HepG2 (cell line): ENCODE data around the gene UTS2R. TPM values are rescaled to one million over a fixed set of nuclear protein-coding genes. Genes with fewer than 3 reads are reported as not detected.
"Not testable (repeated sequence)": the region's sequence is repeated elsewhere in the genome, so short reads cannot be mapped to it uniquely, and the experiment has no call there.

Experiments used
- ATAC-seq: fragments of 200-7000 bp; cut with Tn5 transposase; 3 replicates; pipeline ENCODE4 v1.9.1; 2020; ENCODE audit warnings: mild to moderate bottlenecking, moderate library complexity
- BruUV-seq: library from RNA; stranded (reverse); fragments of 400-500 nt; replicated peaks from 2 replicates; lab custom pipeline; 2021; lab: Mats Ljungman, UMichigan
- CTCF ChIA-PET: fragments of 300-600 bp; formaldehyde crosslinking; extraction: SDS; loops from one replicate; lab custom pipeline; 2021; ENCODE audit warnings: low total read pairs, inconsistent platforms, low intra/inter-chr PET ratio; lab: Yijun Ruan, JAX
- POLR2A ChIA-PET: fragments of 350-600 bp; sonication (Branson Sonifier 250); formaldehyde crosslinking; loops from one replicate; lab custom pipeline; 2020; ENCODE audit warnings: antibody characterized with exemption, inconsistent platforms; lab: Yijun Ruan, JAX
- DNase-seq: peaks from one replicate; pipeline ENCODE4 v3.0.0-alpha.2; 2015; ENCODE audit warnings: low spot score
- FAIRE-seq: peaks from 3 replicates; lab custom pipeline; 2011; peaks lifted over from hg19 to GRCh38; lab: Jason Lieb, UNC
- H2AFZ ChIP-seq: one replicate; pipeline ENCODE4 v1.6.1; 2011; ENCODE audit warnings: low read length, inconsistent platforms
- H3K27ac ChIP-seq: fragments of 300-600 bp; 3 replicates; pipeline ENCODE4 v1.8.0; 2011; ENCODE audit warnings: mixed run types, mild to moderate bottlenecking, mixed read lengths, low read length, inconsistent platforms; ENCODE audit not compliant: insufficient read depth; ENCODE audit errors: extremely low read length
- H3K27me3 ChIP-seq, 2 experiments: fragments of 200-600 bp in 1 of 2; 2 replicates in 1 of 2; 3 replicates in 1 of 2; pipeline versions ENCODE4 v1.6.0 to v1.8.0; 2011; ENCODE audit warnings: low read length in 2 of 2, mild to moderate bottlenecking in 2 of 2, moderate library complexity in 2 of 2, inconsistent platforms in 1 of 2; ENCODE audit not compliant: insufficient read depth in 2 of 2, control insufficient read depth in 1 of 2
- H3K36me3 ChIP-seq, 2 experiments: fragments of 200-600 bp in 1 of 2; replicated peaks in 1 of 2; 2 replicates in 1 of 2; 3 replicates in 1 of 2; pipeline versions ENCODE4 v1.5.1 to v1.8.0; 2011; ENCODE audit warnings: low read length in 2 of 2, inconsistent platforms in 1 of 2; ENCODE audit not compliant: insufficient read depth in 2 of 2, control insufficient read depth in 1 of 2
- H3K4me1 ChIP-seq: 2 replicates; pipeline ENCODE4 v1.5.1; 2012; ENCODE audit warnings: low read length, inconsistent platforms; ENCODE audit not compliant: insufficient read depth
- H3K4me2 ChIP-seq: 2 replicates; pipeline ENCODE4 v1.6.0; 2011; ENCODE audit warnings: low read depth, low read length, inconsistent platforms
- H3K4me3 ChIP-seq, 3 experiments: fragments of 200-600 bp in 1 of 3; sonication (generic), shearing (Covaris generic) in 1 of 3; replicated peaks in 1 of 3; 2 replicates each; pipeline ENCODE4 v1.5.1; 2011 to 2016; ENCODE audit warnings: low read length in 3 of 3, inconsistent platforms in 2 of 3, low read depth in 2 of 3, mild to moderate bottlenecking in 2 of 3, control low read depth in 1 of 3, mixed read lengths in 1 of 3; ENCODE audit not compliant: insufficient read depth in 1 of 3
- H3K79me2 ChIP-seq: one replicate; pipeline ENCODE4 v1.6.1; 2011; ENCODE audit warnings: low read length, inconsistent platforms; ENCODE audit not compliant: insufficient read depth
- H3K9ac ChIP-seq: 2 replicates; pipeline ENCODE4 v1.6.0; 2011; ENCODE audit warnings: mild to moderate bottlenecking, low read depth, low read length, inconsistent platforms; ENCODE audit not compliant: insufficient read depth
- H3K9me3 ChIP-seq: 2 replicates; pipeline ENCODE4 v1.5.1; 2012; ENCODE audit warnings: mild to moderate bottlenecking, low read length
- H4K20me1 ChIP-seq: 2 replicates; pipeline ENCODE4 v1.6.0; 2011; ENCODE audit warnings: inconsistent platforms, mild to moderate bottlenecking, low read length, moderate library complexity; ENCODE audit not compliant: insufficient read depth
- KLF9 ChIP-seq: IDR thresholded peaks from 2 replicates; pipeline ENCODE4 v1.6.1; 2016; ENCODE audit warnings: low read depth
- RFX1 ChIP-seq: fragments of 450-650 bp; IDR thresholded peaks from 2 replicates; pipeline ENCODE4 v1.6.1; 2017
- RFXANK ChIP-seq: IDR thresholded peaks from 2 replicates; pipeline ENCODE4 v1.6.1; 2016
- SP4 ChIP-seq: sonication (generic); formaldehyde crosslinking; IDR thresholded peaks from 2 replicates; pipeline ENCODE4 v1.8.1; 2023; ENCODE audit warnings: mild to moderate bottlenecking, missing genetic modification reagents
- THAP11 ChIP-seq: IDR thresholded peaks from 2 replicates; pipeline ENCODE4 v1.6.1; 2016; ENCODE audit warnings: missing biosample characterization, missing genetic modification reagents
- YEATS4 ChIP-seq: sonication (generic); formaldehyde crosslinking; IDR thresholded peaks from 2 replicates; pipeline ENCODE4 v1.4.0; 2020; ENCODE audit warnings: missing genetic modification reagents, borderline replicate concordance
- ZNF121 ChIP-seq: sonication (generic); formaldehyde crosslinking; IDR thresholded peaks from 2 replicates; pipeline ENCODE4 v1.5.0; 2020; ENCODE audit warnings: mild to moderate bottlenecking, missing genetic modification reagents
- ZNF354B ChIP-seq: sonication (generic); formaldehyde crosslinking; IDR thresholded peaks from 2 replicates; pipeline ENCODE4 v1.8.0; 2022; ENCODE audit warnings: mild to moderate bottlenecking, missing genetic modification reagents
- ZNF570 ChIP-seq: sonication (generic); formaldehyde crosslinking; IDR thresholded peaks from 2 replicates; pipeline ENCODE4 v1.4.0; 2020; ENCODE audit warnings: mild to moderate bottlenecking, missing genetic modification reagents, borderline replicate concordance
- ZNF772 ChIP-seq: sonication (generic); formaldehyde crosslinking; IDR thresholded peaks from 2 replicates; pipeline ENCODE4 v1.5.0; 2020; ENCODE audit warnings: mild to moderate bottlenecking, missing genetic modification reagents
- WGBS: methylation state at CpG from one replicate; pipeline ENCODE4 v1.1.6; 2017; ENCODE audit warnings: low lambda C conversion rate; 5-methylcytosine and 5-hydroxymethylcytosine counted together
- in situ Hi-C: cut with HindIII; loops from 2 replicates; pipeline ENCODE4 v1.10.0; 2017; ENCODE audit warnings: low pct_unique_long_range_greater_than_20kb; ENCODE audit not compliant: extremely low pct_ligation_motif_present
- intact Hi-C: fragments of 100-400 bp; cut with micrococcal nuclease; formaldehyde crosslinking; loops from one replicate; pipeline ENCODE4 v1.10.0; 2022; ENCODE audit not compliant: unreplicated experiment
- polyA plus RNA-seq, 8 experiments: library from polyadenylated mRNA; depleted of rRNA in 3 of 8; stranded (reverse) in 7 of 8; unstranded in 1 of 8; fragments of >200 nt; fragmentation: Illumina TruSeq in 4 of 8; extraction: Trizol in 4 of 8; gene quantifications; 2 replicates each; pipeline versions ENCODE4 v1.2.1 to v1.2.3, GENCODE V29; 2011 to 2016; ENCODE audit warnings: low read depth in 4 of 8, missing spikeins in 1 of 8, mixed read lengths in 1 of 8; ENCODE audit not compliant: insufficient read depth in 1 of 8
- total RNA-seq, 5 experiments: library from RNA; depleted of rRNA; stranded (reverse); fragments of >200 nt; fragmentation: Illumina TruSeq; extraction: Trizol; gene quantifications; 2 replicates each; pipeline ENCODE4 v1.2.3, GENCODE V29; 2016; ENCODE audit warnings: low read depth in 1 of 5
- TF ChIP-seq, protein P1 (sequence below): sonication (generic); formaldehyde crosslinking; IDR thresholded peaks from 2 replicates; pipeline ENCODE4 v1.4.0; 2020; ENCODE audit warnings: mild to moderate bottlenecking, missing genetic modification reagents
- TF ChIP-seq, protein P2 (sequence below): IDR thresholded peaks from 2 replicates; pipeline ENCODE4 v1.6.1; 2012; ENCODE audit warnings: inconsistent platforms
- TF ChIP-seq, protein P3 (sequence below): sonication (generic); formaldehyde crosslinking; IDR thresholded peaks from 2 replicates; pipeline ENCODE4 v1.8.0; 2022; ENCODE audit warnings: mild to moderate bottlenecking, missing genetic modification reagents, moderate library complexity
- TF ChIP-seq, protein P4 (sequence below): sonication (generic); formaldehyde crosslinking; IDR thresholded peaks from 2 replicates; pipeline ENCODE4 v1.8.1; 2023; ENCODE audit warnings: mild to moderate bottlenecking, missing genetic modification reagents

UTS2R gene
- total and polyA plus RNA-seq, 2 of the 13 experiments (the other 11 are each of a cell fraction or from before 2014, with no cell fraction given): 0.13 to 0.15 TPM

DNA sequence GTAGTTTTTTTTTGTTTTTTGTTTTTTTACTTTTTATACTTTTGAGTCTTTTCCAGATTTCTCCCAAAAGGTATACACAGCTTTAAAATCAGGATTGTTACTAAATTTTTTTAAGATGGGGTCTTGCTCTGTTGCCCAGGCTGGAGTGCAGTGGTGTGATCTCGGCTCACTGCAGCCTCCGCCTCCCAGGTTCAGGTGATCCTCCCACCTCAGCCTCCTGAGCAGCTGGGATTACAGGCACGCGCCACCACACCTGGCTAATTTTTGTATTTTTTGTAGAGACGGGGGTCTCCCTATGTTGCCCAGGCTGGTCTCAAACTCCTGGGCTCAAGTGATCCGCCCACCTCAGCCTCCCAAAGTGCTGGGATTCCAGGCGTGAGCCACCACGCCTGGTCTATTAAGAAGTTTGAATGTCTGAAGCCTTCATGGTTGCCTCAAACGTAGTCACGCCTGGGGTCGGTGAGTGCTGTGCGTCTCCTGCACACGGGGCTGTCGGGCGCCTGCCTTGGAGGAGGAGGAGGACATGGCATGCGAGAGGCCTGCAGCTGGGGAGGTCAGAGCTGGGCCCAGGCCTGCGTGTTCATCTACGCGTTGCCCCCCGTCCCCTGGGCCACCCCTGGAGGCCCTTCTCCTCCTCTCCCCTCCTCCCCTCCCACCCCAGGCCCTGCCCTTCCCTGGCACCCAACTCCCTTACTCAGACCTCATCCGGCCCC, 10.8 kb downstream of the UTS2R start:
- H3K4me3 ChIP-seq, CTCF ChIA-PET, ATAC-seq, intact Hi-C loops, H3K9ac ChIP-seq, in situ Hi-C loops: not testable (repeated sequence)
- peaks cover 63% of the 10 kb centered on the region for H3K4me1 ChIP-seq
- TF ChIP-seq ZNF354B (CRISPR knock-in tag) (0 out of 2 replicates have a peak, but pooled peaks have one; percentile 62), ZNF121 (CRISPR knock-in tag) (peak; percentile 83)
- TF ChIP-seq, all 625 proteins: peak for 2; not testable (repeated sequence) for 623
- not testable (repeated sequence) for FAIRE-seq, DNase-seq, H4K20me1 ChIP-seq, H3K27ac ChIP-seq, H2AFZ ChIP-seq, BruUV-seq, H3K79me2 ChIP-seq, H3K9me3 ChIP-seq, H3K4me2 ChIP-seq, H3K36me3 ChIP-seq
- 67% methylated on average over 21 of the region's 21 CpGs for WGBS
- peaks cover 8 to 50% of the 10 kb centered on the region in 2 experiments; a peak in 4 of 5 replicates for H3K27me3 ChIP-seq
- POLR2A ChIA-PET: interaction anchor here (0.7 to 0.9 kb wide), 2 partner anchors 11 to 12 kb away, joined by 3 read pairs; no protein-coding TSS in a partner anchor

DNA sequence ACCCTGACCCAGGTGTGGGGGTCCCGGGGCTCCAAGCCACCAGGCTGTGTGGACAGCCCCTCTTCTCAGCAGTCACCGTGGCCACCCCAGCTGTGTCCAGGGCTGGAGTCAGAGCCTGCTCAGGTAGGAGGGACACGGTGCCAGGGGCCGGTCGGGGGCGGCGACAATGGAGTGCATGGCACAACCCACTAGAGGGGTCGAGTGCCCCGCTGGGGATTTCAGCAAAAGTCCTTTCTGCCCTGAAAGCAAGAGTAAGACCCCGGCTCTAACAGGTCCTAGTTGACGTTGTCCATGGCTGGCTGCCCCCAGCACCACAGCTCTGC, 11.3 kb downstream of the UTS2R start:
- Histone ChIP-seq H3K36me3 (no peaks in the 10 kb centered on the region), H3K27ac (no peak overlapping the region), H3K4me2 (no peak overlapping the region), H3K79me2 (no peaks in the 10 kb centered on the region), H3K9me3 (no peaks in the 10 kb centered on the region), H4K20me1 (no peaks in the 10 kb centered on the region), H2AFZ (no peak overlapping the region), H3K4me1 (peaks cover 63% of the 10 kb centered on the region), H3K27me3 (peaks cover 10 to 55% of the 10 kb centered on the region in 2 experiments; a peak in 4 of 5 replicates), H3K4me3 (no peak overlapping the region), H3K9ac (no peak overlapping the region)
- FAIRE-seq (no peak), DNase-seq (no peak), ATAC-seq (no peak)
- POLR2A ChIA-PET: interaction anchor here (0.9 kb wide), 1 partner anchor 12 kb away, joined by 3 read pairs; no protein-coding TSS in a partner anchor
- no TSS peak for BruUV-seq
- in situ Hi-C loops: no loop called here
- CTCF ChIA-PET: no interaction called here
- WGBS: 60% methylated on average over 9 of the region's 11 CpGs
- intact Hi-C loops: no loop called here
- TF ChIP-seq YEATS4 (no peak), RFX1 (no peak), THAP11 (CRISPR knock-in tag) (no peak), ZNF570 (no peak), ZNF772 (CRISPR knock-in tag) (no peak), KLF9 (CRISPR knock-in tag) (no peak), SP4 (CRISPR knock-in tag) (no peak), RFXANK (CRISPR knock-in tag) (no peak)
- TF ChIP-seq, protein P1, sequence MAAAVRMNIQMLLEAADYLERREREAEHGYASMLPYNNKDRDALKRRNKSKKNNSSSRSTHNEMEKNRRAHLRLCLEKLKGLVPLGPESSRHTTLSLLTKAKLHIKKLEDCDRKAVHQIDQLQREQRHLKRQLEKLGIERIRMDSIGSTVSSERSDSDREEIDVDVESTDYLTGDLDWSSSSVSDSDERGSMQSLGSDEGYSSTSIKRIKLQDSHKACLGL (CRISPR knock-in tag): no peak
- TF ChIP-seq, protein P2, sequence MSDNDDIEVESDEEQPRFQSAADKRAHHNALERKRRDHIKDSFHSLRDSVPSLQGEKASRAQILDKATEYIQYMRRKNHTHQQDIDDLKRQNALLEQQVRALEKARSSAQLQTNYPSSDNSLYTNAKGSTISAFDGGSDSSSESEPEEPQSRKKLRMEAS: no peak
- TF ChIP-seq, protein P3, sequence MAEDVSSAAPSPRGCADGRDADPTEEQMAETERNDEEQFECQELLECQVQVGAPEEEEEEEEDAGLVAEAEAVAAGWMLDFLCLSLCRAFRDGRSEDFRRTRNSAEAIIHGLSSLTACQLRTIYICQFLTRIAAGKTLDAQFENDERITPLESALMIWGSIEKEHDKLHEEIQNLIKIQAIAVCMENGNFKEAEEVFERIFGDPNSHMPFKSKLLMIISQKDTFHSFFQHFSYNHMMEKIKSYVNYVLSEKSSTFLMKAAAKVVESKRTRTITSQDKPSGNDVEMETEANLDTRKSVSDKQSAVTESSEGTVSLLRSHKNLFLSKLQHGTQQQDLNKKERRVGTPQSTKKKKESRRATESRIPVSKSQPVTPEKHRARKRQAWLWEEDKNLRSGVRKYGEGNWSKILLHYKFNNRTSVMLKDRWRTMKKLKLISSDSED (CRISPR knock-in tag): no peak
- TF ChIP-seq, protein P4, sequence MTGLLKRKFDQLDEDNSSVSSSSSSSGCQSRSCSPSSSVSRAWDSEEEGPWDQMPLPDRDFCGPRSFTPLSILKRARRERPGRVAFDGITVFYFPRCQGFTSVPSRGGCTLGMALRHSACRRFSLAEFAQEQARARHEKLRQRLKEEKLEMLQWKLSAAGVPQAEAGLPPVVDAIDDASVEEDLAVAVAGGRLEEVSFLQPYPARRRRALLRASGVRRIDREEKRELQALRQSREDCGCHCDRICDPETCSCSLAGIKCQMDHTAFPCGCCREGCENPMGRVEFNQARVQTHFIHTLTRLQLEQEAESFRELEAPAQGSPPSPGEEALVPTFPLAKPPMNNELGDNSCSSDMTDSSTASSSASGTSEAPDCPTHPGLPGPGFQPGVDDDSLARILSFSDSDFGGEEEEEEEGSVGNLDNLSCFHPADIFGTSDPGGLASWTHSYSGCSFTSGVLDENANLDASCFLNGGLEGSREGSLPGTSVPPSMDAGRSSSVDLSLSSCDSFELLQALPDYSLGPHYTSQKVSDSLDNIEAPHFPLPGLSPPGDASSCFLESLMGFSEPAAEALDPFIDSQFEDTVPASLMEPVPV (CRISPR knock-in tag): no peak
